ENCODE measurements around the gene POLR2L. TPM values are rescaled to one million over a fixed set of nuclear protein-coding genes. Genes with fewer than 3 reads are reported as not detected.

Gene POLR2L
- total RNA-seq, 1 experiment from 2014 or later: 117 TPM

- no peaks in the 10 kb centered on the region for H3K9me3 ChIP-seq (ENCODE audit: low read depth, low read length, poor library complexity, severe bottlenecking)
- TF ChIP-seq CTCF (conservative IDR thresholded peaks at IDR 0.05; ENCODE audit: low read depth, low read length) (no peak), EZH2 (IDR thresholded peaks at IDR 0.05; ENCODE audit: borderline replicate concordance, low read depth, low read length, poor library complexity, severe bottlenecking) (no peak)
- peaks cover 11% of the 10 kb centered on the region for H3K4me1 ChIP-seq (ENCODE audit: insufficient read depth, low read length, poor library complexity, severe bottlenecking)
- ChIA-PET CTCF (no interaction called here), POLR2A (ENCODE audit: low non-redundant PET) (interaction anchor here (0.6 kb wide), 1 partner anchor 307 kb away, joined by 5 read pairs; no protein-coding TSS in a partner anchor)
- no peak for DNase-seq (ENCODE audit: low spot score)
- H3K36me3 ChIP-seq (ENCODE audit: insufficient read depth, low read length, poor library complexity, severe bottlenecking): peaks cover 29% of the 10 kb centered on the region
- no peak overlapping the region for H3K27ac ChIP-seq (ENCODE audit: low read depth, low read length, poor library complexity, severe bottlenecking)
- intact Hi-C loops (cut with micrococcal nuclease; ENCODE audit: unreplicated experiment): no loop called here
- no peaks in the 10 kb centered on the region for H3K27me3 ChIP-seq (replicated peaks; ENCODE audit: insufficient read depth, low read depth, low read length, poor library complexity)
- no peak overlapping the region for H3K4me3 ChIP-seq (ENCODE audit: low read depth, low read length, poor library complexity, severe bottlenecking)
- BruUV-seq (replicated peaks): no TSS peak
These were observed 29.9 kb downstream of the POLR2L start for GRCh38 chr11:812390-812789.

- BruUV-seq (replicated peaks): no TSS peak
- no peak for DNase-seq (ENCODE audit: low spot score)
- peaks cover 29% of the 10 kb centered on the region for H3K36me3 ChIP-seq (ENCODE audit: insufficient read depth, low read length, poor library complexity, severe bottlenecking)
- H3K27ac ChIP-seq (ENCODE audit: low read depth, low read length, poor library complexity, severe bottlenecking): peak overlapping the region; percentile 99
- H3K4me1 ChIP-seq (ENCODE audit: insufficient read depth, low read length, poor library complexity, severe bottlenecking): peaks cover 11% of the 10 kb centered on the region
- no peaks in the 10 kb centered on the region for H3K27me3 ChIP-seq (replicated peaks; ENCODE audit: insufficient read depth, low read depth, low read length, poor library complexity)
- H3K9me3 ChIP-seq (ENCODE audit: low read depth, low read length, poor library complexity, severe bottlenecking): no peaks in the 10 kb centered on the region
- ChIA-PET POLR2A (ENCODE audit: low non-redundant PET) (interaction anchor here (0.6 kb wide), 2 partner anchors 209 to 306 kb away, joined by 4 to 5 read pairs; no protein-coding TSS in a partner anchor), CTCF (no interaction called here)
- no peak for TF ChIP-seq CTCF (conservative IDR thresholded peaks at IDR 0.05; ENCODE audit: low read depth, low read length)
- no peak for TF ChIP-seq EZH2 (IDR thresholded peaks at IDR 0.05; ENCODE audit: borderline replicate concordance, low read depth, low read length, poor library complexity, severe bottlenecking)
- peak overlapping the region; percentile 95 for H3K4me3 ChIP-seq (ENCODE audit: low read depth, low read length, poor library complexity, severe bottlenecking)
- intact Hi-C loops (cut with micrococcal nuclease; ENCODE audit: unreplicated experiment): no loop called here
These were observed 30.7 kb downstream of the POLR2L start for GRCh38 chr11:811446-812245.

- H3K27ac ChIP-seq (ENCODE audit: low read depth, low read length, poor library complexity, severe bottlenecking): peak overlapping the region; percentile 99
- ChIA-PET CTCF (no interaction called here), POLR2A (ENCODE audit: low non-redundant PET) (interaction anchor here (0.8 kb wide), 1 partner anchor 9 kb away, joined by 8 read pairs; the partner anchor contains the start of gene PNPLA2)
- BruUV-seq (replicated peaks): no TSS peak
- H3K36me3 ChIP-seq (ENCODE audit: insufficient read depth, low read length, poor library complexity, severe bottlenecking): peaks cover 29% of the 10 kb centered on the region
- intact Hi-C loops (cut with micrococcal nuclease; ENCODE audit: unreplicated experiment): no loop called here
- TF ChIP-seq EZH2 (IDR thresholded peaks at IDR 0.05; ENCODE audit: borderline replicate concordance, low read depth, low read length, poor library complexity, severe bottlenecking) (no peak), CTCF (conservative IDR thresholded peaks at IDR 0.05; ENCODE audit: low read depth, low read length) (no peak)
- peaks cover 11% of the 10 kb centered on the region for H3K4me1 ChIP-seq (ENCODE audit: insufficient read depth, low read length, poor library complexity, severe bottlenecking)
- no peaks in the 10 kb centered on the region for H3K27me3 ChIP-seq (replicated peaks; ENCODE audit: insufficient read depth, low read depth, low read length, poor library complexity)
- no peak for DNase-seq (ENCODE audit: low spot score)
- H3K9me3 ChIP-seq (ENCODE audit: low read depth, low read length, poor library complexity, severe bottlenecking): no peaks in the 10 kb centered on the region
- peak overlapping the region; percentile 95 for H3K4me3 ChIP-seq (ENCODE audit: low read depth, low read length, poor library complexity, severe bottlenecking)
These were observed 32.2 kb downstream of the POLR2L start for GRCh38 chr11:810040-810567.

All from A673 (cell line).